GM21619 (cell line): ENCODE measurements around the gene RNF150.

Experiments
- ATAC-seq: cut with Tn5 transposase; IDR thresholded peaks from one replicate; pipeline ENCODE4 v1.9.1; 2021; ENCODE audit not compliant: unreplicated experiment

RNF150 gene

GRCh38 chr4:140930011-140930410 lies 203.3 kb downstream of the RNF150 start:
- no peak for ATAC-seq

- ATAC-seq, result no peak
Measured at GRCh38 chr4:140928880-140929279, 204.4 kb downstream of the RNF150 start.

- ATAC-seq, result no peak
Measured at GRCh38 chr4:140926672-140927071, 206.6 kb downstream of the RNF150 start.

- no peak for ATAC-seq
Measured at GRCh38 chr4:140925417-140925816, 207.9 kb downstream of the RNF150 start.

- no peak for ATAC-seq
Measured at GRCh38 chr4:140924761-140925392, 208.4 kb downstream of the RNF150 start.

- no peak for ATAC-seq
Measured at GRCh38 chr4:140906993-140907962, 226.0 kb downstream of the RNF150 start.

GRCh38 chr4:140904904-140905303 lies 228.4 kb downstream of the RNF150 start:
- no peak for ATAC-seq

GRCh38 chr4:140903522-140904475 lies 229.5 kb downstream of the RNF150 start:
- ATAC-seq, result no peak

GRCh38 chr4:140901736-140902336 lies 231.4 kb downstream of the RNF150 start:
- no peak for ATAC-seq

- no peak for ATAC-seq
Measured at GRCh38 chr4:140893939-140894338, 239.3 kb downstream of the RNF150 start.

- ATAC-seq, result no peak
Measured at GRCh38 chr4:140888054-140888453, 245.2 kb downstream of the RNF150 start.

GRCh38 chr4:140887467-140887866 lies 245.8 kb downstream of the RNF150 start:
- ATAC-seq, result no peak

GRCh38 chr4:140884431-140885058 lies 248.7 kb downstream of the RNF150 start:
- ATAC-seq, result peak; percentile 94

- ATAC-seq, result no peak
Measured at GRCh38 chr4:140877781-140878180, 255.5 kb downstream of the RNF150 start.

- no peak for ATAC-seq
Measured at GRCh38 chr4:140876615-140877364, 256.5 kb downstream of the RNF150 start.

GRCh38 chr4:140875746-140876452 lies 257.4 kb downstream of the RNF150 start:
- no peak for ATAC-seq

- ATAC-seq, result no peak
Measured at GRCh38 chr4:140874056-140874455, 259.2 kb downstream of the RNF150 start.

GRCh38 chr4:140871368-140871767 lies 261.9 kb downstream of the RNF150 start:
- no peak for ATAC-seq

- ATAC-seq, result no peak
Measured at GRCh38 chr4:140870427-140870826, 262.8 kb downstream of the RNF150 start.
